ENCODE results near the gene VAMP2. TPM values are rescaled to one million over a fixed set of nuclear protein-coding genes. Genes with fewer than 3 reads are reported as not detected.

Gene VAMP2
- total RNA-seq, 6 experiments from 2014 or later = 4.4 to 18.6 (median 13.2) TPM

DNA sequence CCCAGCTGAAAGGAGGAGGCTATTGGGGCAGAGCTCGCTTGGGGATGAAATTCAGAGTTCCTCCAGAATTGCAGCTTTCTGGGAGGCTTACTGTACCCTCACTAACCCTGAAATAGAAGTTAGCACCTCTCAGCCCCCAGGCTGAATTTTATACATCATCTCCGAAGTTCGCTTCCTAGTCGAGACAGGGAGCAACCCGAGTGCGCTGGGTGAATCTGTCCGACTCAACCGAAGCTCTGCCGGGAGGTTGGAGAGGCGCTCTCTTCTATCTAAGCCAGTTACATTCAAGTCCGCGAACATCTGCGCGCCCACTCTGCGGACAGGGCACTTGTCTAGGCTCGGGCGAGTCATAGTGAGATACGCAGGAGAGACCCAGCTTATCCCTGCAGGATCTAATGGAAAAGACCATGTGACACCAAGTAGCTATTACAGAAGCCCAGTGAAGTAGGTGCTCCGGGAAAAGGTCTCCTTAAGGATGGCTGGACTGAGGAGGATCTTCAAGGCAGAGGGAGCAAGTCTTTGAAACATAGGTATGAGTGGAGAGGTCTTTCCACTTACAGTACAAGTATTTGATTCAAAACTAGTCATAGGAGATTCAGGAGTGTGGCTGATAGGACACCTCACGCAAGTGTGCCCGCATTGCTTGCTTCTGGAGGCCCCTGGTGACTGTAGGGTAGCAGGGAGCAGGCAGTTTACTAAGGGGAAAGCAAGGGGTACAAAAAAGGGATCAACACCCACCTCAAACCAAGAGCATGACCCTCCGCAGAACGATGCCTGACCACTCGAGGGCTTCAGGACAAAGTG lies 38.2 kb downstream of the VAMP2 start:
- Histone ChIP-seq H3K4me1 (peaks cover 0 to 62% (median 17%) of the 10 kb centered on the region in 4 donors), H3K27me3 (peaks cover 0 to 41% of the 10 kb centered on the region in 2 donors), H3K27ac (no peak overlapping the region), H3K36me3 (no peaks in the 10 kb centered on the region), H3K9me3 (no peaks in the 10 kb centered on the region), H3K4me3 (no peak overlapping the region)
- ATAC-seq (no peak), DNase-seq (no peak)
- TF ChIP-seq POLR2A (IDR thresholded peaks at IDR 0.05) (no peak), CTCF (IDR thresholded peaks at IDR 0.05) (no peak)
- 7% methylated on average over 8 of the region's 24 CpGs for WGBS (ENCODE audit: insufficient coverage, low coverage, low lambda C conversion rate, missing lambda C conversion rate)
- intact Hi-C loops (cut with DNase I) = no loop called here

DNA sequence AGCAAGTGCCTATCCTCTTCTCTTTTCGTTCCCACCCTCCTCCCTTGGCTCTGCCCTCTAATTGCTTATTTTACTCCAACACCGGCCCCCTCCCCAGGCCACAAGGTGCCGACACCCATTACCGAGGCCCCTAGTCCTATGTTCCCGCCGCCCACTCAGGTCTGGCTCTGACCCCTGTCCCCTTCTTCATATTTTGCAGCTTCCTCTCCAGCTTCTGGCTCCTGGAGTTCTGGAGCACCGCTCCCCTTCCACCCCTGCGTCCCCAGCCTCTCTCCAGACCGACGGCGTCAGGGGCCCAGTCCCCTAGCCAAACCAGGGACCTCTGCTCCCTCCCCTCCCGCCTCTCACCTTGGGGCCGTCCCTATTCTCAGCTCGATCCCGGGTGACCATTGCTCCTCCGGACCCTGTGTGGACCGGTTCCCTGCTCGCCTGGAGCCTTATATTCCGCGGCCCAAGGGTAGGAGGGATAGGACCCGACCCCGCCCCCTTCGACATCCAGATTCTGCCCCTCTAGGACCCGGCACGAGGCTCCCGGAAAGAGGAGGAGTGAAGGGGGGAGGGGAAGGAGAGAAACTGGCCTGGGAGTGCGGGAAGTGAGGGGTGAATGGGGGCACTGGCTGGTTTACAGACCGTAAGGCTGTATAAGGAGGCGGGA lies 38.9 kb downstream of the VAMP2 start, which contains the start of gene HES7:
TSS of gene HES7 (minus strand) at position 412 of the 655 bp plus-strand sequence. CDS start at position 390, 22 bp downstream.
- no peaks in the 10 kb centered on the region for H3K9me3 ChIP-seq
- H3K4me3 ChIP-seq = peak within 1 kb of the TSS; percentile 11 to 50 (median 24)
- H3K27me3 ChIP-seq = peaks cover 0 to 41% of the 10 kb centered on the region in 2 donors
- intact Hi-C loops (cut with DNase I) = no loop called here
- 1% methylated on average over 27 of the region's 29 CpGs for WGBS (ENCODE audit: insufficient coverage, low coverage, low lambda C conversion rate, missing lambda C conversion rate)
- TF ChIP-seq POLR2A (IDR thresholded peaks at IDR 0.05) (no peak), CTCF (IDR thresholded peaks at IDR 0.05) (no peak)
- ATAC-seq (no peak), DNase-seq (no peak)
- no peak within 1 kb of the TSS for H3K27ac ChIP-seq
- H3K4me1 ChIP-seq = peaks cover 0 to 62% (median 17%) of the 10 kb centered on the region in 4 donors
- no peaks in the 10 kb centered on the region for H3K36me3 ChIP-seq

DNA sequence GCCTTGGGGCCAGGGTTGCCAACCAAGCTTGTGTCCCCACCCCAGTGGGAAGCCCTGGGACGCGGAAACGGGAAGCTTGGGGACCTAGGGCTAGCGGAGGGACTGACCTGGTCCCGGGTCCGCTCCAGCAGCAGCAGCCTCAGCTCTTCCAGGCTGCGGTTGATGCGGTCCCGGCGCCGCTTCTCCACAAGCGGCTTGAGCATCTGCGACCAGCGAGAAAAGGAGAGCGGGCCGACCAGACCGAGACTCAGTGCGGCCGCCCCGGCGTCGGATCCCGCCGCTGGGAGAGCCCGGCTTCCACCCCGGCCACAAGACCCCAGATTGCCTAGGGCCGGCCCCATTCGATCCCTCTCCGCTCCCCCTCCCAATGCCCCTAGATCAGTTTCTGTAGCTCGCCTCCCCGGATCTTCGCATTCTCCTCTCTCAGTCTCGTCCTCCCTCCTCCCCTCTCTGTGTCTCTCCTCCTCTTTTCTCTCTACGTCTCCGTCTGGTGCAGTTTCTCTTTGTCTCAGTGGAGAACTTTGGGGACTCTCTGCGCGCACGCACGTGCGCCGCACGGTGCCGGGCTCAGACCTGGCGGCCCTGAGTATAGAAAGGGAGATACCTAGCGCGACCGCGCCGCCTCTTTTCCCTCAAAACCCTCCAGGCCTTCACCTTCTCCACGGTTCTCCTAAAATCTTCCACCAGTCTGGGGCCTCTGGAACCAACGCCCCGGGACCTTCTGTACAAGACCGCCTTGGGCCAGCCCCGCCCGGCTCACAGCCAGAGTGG lies 39.6 kb downstream of the VAMP2 start:
- ATAC-seq (no peak), DNase-seq (no peak)
- H3K27ac ChIP-seq = no peak overlapping the region
- TF ChIP-seq POLR2A (IDR thresholded peaks at IDR 0.05) = no peak
- TF ChIP-seq CTCF (IDR thresholded peaks at IDR 0.05) = no peak
- H3K9me3 ChIP-seq = no peaks in the 10 kb centered on the region
- WGBS (ENCODE audit: insufficient coverage, low coverage, low lambda C conversion rate, missing lambda C conversion rate) = under 1% methylated on average over 27 of the region's 55 CpGs
- no peaks in the 10 kb centered on the region for H3K36me3 ChIP-seq
- H3K4me1 ChIP-seq = peaks cover 0 to 70% (median 20%) of the 10 kb centered on the region in 4 donors
- H3K27me3 ChIP-seq = peaks cover 0 to 41% of the 10 kb centered on the region in 2 donors
- intact Hi-C loops (cut with DNase I) = no loop called here
- peak overlapping the region; percentile 11 to 50 (median 24) for H3K4me3 ChIP-seq

- peaks cover 0 to 41% of the 10 kb centered on the region in 2 donors for H3K27me3 ChIP-seq
- intact Hi-C loops (cut with DNase I) = no loop called here
- under 1% methylated on average over 13 of the region's 29 CpGs for WGBS (ENCODE audit: insufficient coverage, low coverage, low lambda C conversion rate, missing lambda C conversion rate)
- TF ChIP-seq CTCF (IDR thresholded peaks at IDR 0.05) = no peak
- no peak for TF ChIP-seq POLR2A (IDR thresholded peaks at IDR 0.05)
- H3K4me3 ChIP-seq = peak overlapping the region; percentile 11 to 50 (median 30)
- ATAC-seq (no peak), DNase-seq (no peak)
- no peaks in the 10 kb centered on the region for H3K36me3 ChIP-seq
- no peaks in the 10 kb centered on the region for H3K9me3 ChIP-seq
- H3K27ac ChIP-seq = no peak overlapping the region
- peaks cover 0 to 74% (median 20%) of the 10 kb centered on the region in 4 donors for H3K4me1 ChIP-seq
These were observed 40.3 kb downstream of the VAMP2 start for GRCh38 chr17:8122422-8122923.
